ENCODE measurements around the gene IQCB1.
"Not testable (repeated sequence)": the region's sequence is repeated elsewhere in the genome, so short reads cannot be mapped to it uniquely, and the experiment has no call there.

Gene IQCB1

GRCh38 chr3:121834671-121835464 lies at the start of gene IQCB1, which contains the start of gene EAF2:
IQCB1 (minus strand) TSS chr3:121835060; CDS start chr3:121828960, 6,100 bp downstream.
EAF2 (plus strand) TSS chr3:121835209; CDS start chr3:121835286, 77 bp downstream.
- peak; percentile 94 for DNase-seq (ENCODE audit: low read depth in 2 of 2)

GRCh38 chr3:121883507-121883906 lies 48.6 kb upstream of the IQCB1 start:
- no peak for DNase-seq (ENCODE audit: low read depth in 2 of 2)

DNA sequence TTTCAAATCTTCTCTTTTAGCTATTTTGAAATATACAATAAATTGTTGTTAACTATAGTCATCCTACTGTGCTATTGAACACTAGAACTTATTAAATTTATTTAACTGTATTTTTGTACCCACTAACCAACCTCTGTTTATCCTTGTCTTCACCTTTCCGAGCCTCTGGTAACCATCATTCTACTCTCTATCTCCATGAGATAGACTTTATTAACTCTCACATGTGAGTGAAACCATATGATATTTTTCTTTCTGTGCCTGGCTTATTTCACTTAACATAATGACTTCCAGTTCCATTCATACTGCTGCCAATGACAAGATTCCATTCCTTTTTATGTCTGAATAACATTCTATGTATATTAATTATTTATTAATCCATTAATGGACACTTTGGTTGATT lies 43.6 kb upstream of the IQCB1 start:
- no peak for DNase-seq (ENCODE audit: low read depth in 2 of 2)

- DNase-seq (ENCODE audit: low read depth in 2 of 2) = no peak
Measured at GRCh38 chr3:121871430-121871829, 36.6 kb upstream of the IQCB1 start.

DNA sequence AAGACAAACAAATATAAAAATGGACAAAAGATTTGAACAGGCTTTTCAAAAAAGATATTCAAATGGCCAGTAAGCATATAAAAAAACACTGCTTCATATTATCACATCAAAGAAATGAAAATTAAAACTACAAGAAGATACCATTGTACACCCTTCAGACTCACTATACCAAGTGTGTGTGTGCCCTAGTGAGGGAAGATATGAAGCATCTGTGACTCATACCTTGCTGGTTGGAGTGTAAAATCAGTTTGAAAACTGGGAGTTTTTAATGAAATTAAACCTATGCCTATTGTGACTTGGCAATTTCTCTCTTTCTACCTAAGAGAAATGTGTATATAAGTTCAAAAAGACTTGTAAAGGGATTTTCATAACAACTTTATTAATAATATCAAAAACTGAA lies 35.9 kb upstream of the IQCB1 start:
- no peak for DNase-seq (ENCODE audit: low read depth in 2 of 2)

GRCh38 chr3:121869736-121870135 lies 34.9 kb upstream of the IQCB1 start:
- no peak for DNase-seq (ENCODE audit: low read depth in 2 of 2)

GRCh38 chr3:121863801-121864200 lies 28.9 kb upstream of the IQCB1 start:
- no peak for DNase-seq (ENCODE audit: low read depth in 2 of 2)

DNA sequence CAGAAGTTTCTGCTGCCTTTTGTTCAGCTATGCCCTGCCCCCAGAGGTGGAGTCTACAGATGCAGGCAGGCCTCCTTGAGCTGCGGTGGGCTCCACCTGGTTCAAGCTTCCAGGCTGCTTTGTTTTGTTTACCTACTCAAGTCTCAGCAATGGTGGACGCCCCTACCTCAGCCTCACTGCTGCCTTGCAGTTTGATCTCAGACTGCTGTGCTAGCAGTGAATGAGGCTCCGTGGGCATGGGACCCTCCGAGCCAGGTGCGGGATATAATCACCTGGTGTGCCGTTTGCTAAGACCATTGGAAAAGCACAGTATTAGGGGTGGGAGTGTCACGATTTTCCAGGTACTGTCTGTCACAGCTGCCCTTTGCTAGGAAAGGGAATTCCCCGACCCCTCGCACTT lies 28.4 kb upstream of the IQCB1 start:
- not testable (repeated sequence) for DNase-seq (ENCODE audit: low read depth in 2 of 2)

- not testable (repeated sequence) for DNase-seq (ENCODE audit: low read depth in 2 of 2)
Measured at GRCh38 chr3:121857778-121858177, 22.9 kb upstream of the IQCB1 start.

- no peak for DNase-seq (ENCODE audit: low read depth in 2 of 2)
Measured at GRCh38 chr3:121855555-121855954, 20.7 kb upstream of the IQCB1 start.

GRCh38 chr3:121852256-121852655 lies 17.4 kb upstream of the IQCB1 start:
- no peak for DNase-seq (ENCODE audit: low read depth in 2 of 2)

GRCh38 chr3:121844892-121845291 lies 10.0 kb upstream of the IQCB1 start:
- DNase-seq (ENCODE audit: low read depth in 2 of 2) = no peak

GRCh38 chr3:121839962-121840361 lies 5.1 kb upstream of the IQCB1 start:
- DNase-seq (ENCODE audit: low read depth in 2 of 2) = no peak

DNA sequence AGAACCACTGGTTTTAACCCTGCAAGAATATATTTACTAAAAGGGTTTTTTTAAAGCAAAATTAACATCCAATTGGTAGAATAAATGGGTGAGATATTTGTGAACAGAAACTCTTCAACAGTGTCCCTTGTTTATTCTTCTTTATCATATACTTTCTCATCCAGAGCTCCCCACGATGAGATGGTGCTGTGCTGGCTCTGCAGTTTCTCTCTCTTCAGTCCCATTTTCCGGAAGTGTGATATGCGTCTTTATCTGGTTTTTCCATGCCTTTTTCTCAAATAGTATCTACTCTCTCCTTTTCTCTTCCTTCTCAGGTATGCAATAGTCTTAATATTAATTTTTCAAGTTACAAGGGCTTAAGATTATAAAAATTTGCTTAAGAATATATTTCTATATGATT lies 1.6 kb upstream of the IQCB1 start:
- no peak for DNase-seq (ENCODE audit: low read depth in 2 of 2)

DNA sequence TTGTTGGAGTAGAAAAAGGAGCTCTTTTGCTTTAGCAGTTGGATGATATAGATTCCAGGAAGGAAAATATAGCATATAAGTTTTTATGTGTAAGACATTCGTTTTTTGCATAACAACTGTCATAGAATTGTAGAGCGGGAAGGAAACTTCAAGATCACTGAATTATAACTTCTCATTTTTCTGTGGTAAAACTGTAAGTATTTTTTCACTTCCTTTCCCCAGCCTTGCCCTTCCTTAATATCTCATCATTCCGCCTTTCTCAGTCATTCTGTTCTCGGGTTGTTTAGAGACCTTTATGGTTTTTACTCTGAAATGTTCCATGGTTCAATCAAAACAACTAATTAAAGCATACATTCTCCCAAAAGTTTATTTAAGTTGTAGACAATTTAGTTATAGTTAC lies 1.2 kb upstream of the IQCB1 start:
- no peak for DNase-seq (ENCODE audit: low read depth in 2 of 2)

DNA sequence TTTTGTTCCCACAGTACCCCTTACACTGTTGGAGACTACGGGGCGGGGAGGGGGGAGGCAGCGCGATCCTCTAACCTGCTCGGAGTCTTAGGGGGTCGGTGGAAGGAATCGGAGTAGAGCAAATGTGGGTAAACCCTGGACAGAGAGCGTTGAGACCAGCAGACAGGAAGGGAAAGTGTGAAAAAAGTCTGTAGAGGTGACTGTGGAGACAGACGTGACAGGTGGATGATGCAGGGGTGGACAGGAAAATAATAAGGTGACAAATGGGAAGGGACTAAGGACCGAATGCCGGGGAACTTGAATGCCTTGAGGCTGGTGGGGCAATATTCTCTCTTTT lies 573 bp upstream of the IQCB1 start:
- no peak for DNase-seq (ENCODE audit: low read depth in 2 of 2)

DNA sequence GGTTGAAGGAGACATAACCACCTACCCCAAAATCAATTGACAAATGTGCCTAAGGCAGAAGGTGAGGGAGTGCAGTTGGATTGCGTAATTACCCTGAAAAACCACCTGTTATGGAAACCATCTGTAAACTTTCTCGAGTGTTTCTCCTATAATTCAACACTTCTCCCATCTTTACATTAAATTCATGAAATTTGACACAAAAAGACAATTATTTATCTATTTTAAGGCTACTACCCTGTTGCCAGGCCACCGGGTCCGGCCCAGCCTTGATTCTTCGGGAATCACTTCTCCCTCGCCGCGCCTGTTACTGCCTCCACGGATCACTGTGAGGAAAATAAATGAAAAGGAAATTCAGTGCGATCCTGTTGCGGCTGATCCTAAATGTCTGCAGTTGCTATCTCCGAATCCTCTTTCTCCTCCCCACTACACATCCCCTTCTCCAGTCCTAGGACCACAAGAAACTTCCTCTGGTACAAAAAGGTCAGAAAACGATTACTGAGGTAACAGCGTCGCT lies 646 bp downstream of the IQCB1 start:
- no peak for DNase-seq (ENCODE audit: low read depth in 2 of 2)

DNA sequence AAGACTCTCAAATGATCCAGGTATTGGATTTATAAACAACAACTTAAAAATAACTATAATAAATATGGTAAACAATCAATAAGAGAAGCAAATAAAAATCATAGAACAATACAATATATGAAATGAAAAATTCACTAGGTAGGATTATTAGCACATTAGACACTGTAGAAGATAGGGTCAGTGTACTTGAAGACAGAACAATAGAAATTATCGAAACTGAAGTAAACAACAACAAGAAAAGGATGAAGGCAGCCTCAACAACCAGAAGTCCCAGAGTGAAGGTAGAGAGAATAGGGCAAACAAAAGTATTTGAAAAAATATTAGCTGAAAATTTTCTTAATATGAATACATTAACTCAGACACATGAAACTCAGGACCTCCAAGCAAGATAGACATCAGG lies 11.9 kb downstream of the IQCB1 start:
- no peak for DNase-seq (ENCODE audit: low read depth in 2 of 2)

- no peak for DNase-seq (ENCODE audit: low read depth in 2 of 2)
Measured at GRCh38 chr3:121821421-121822199, 13.2 kb downstream of the IQCB1 start.

GRCh38 chr3:121819236-121819635 lies 15.6 kb downstream of the IQCB1 start:
- DNase-seq (ENCODE audit: low read depth in 2 of 2) = no peak

- DNase-seq (ENCODE audit: low read depth in 2 of 2) = no peak
Measured at GRCh38 chr3:121818578-121818977, 16.3 kb downstream of the IQCB1 start.

DNA sequence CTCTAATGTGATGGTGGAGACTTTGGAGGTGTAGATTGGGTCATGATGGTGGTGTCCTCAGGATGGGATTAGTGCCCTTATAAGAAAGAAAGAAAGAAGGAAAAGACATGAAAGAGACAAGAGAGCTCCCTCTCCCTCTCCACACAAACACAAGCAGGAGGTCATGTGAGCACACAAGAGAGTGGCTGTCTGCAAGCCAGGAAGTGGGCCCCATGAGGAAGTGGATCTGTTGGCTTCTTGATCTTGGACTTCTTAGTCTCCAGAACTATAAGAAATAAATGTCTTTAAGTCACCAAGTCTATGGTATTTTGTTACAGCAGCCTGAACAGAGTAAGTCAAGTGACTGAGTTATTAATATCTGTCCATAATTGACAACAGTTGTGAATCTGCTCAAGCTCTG lies 17.1 kb downstream of the IQCB1 start:
- DNase-seq (ENCODE audit: low read depth in 2 of 2) = no peak

DNA sequence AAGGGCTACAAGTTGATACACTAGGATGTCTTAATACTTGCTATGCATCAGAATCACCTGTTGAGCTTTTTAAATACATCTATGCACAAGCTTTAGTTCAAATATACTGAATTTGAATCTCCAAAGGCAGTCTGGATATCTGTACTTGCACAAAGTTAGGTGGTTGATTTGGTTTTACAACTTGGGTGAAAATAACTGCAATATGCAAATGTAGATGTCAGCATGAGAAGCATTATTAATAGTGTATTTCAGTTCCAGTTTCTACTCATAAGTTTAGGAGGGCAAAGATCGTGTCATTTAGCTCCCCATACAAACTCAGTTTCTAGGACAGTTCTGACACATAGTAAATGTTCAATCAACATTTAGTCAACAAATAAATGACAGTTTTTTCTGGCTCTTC lies 25.6 kb downstream of the IQCB1 start:
- DNase-seq (ENCODE audit: low read depth in 2 of 2) = no peak
